Adrenal gland (tissue), 12 donors: ENCODE data around the gene RPS6KC1. TPM values are rescaled to one million over a fixed set of nuclear protein-coding genes. Genes with fewer than 3 reads are reported as not detected.
"Not testable (repeated sequence)": the region's sequence is repeated elsewhere in the genome, so short reads cannot be mapped to it uniquely, and the experiment has no call there.

Experiments used
- DNase-seq, 7 donors: peaks; one replicate each; pipeline ENCODE4 v3.0.0-alpha.2; 2019 to 2020
- H3K27ac ChIP-seq, 5 donors: fragments of 200-600 bp; sonication (generic) in 4 of 5; 1 replicate in 3 of 5; 2 replicates in 2 of 5; pipeline versions ENCODE4 v1.5.1 to v1.8.0; 2016 to 2020; ENCODE audit warnings: mild to moderate bottlenecking in 1 of 5
- H3K27me3 ChIP-seq: fragments of 200-600 bp; 2 replicates; pipeline ENCODE4 v1.8.0; 2021
- H3K36me3 ChIP-seq, 2 donors: fragments of 200-600 bp; replicated peaks in 1 of 2; 1 replicate in 1 of 2; 2 replicates in 1 of 2; pipeline versions ENCODE4 v1.5.1 to v1.8.0; 2018 to 2022
- H3K4me1 ChIP-seq, 2 donors: fragments of 200-600 bp; replicated peaks in 1 of 2; 1 replicate in 1 of 2; 2 replicates in 1 of 2; pipeline versions ENCODE4 v1.5.1 to v1.8.0; 2018 to 2021
- H3K4me3 ChIP-seq, 4 donors: fragments of 200-600 bp; sonication (generic) in 3 of 4; one replicate each; pipeline ENCODE4 v1.5.1; 2016 to 2018
- H3K9me3 ChIP-seq, 3 donors: fragments of 200-600 bp; sonication (generic) in 1 of 3; replicated peaks in 1 of 3; 1 replicate in 2 of 3; 2 replicates in 1 of 3; pipeline versions ENCODE4 v1.5.1 to v1.8.0; 2016 to 2021
- POLR2A ChIP-seq, 2 donors: fragments of 450-650 bp; IDR thresholded peaks; one replicate each; pipeline ENCODE4 v1.6.1; 2017; ENCODE audit warnings: antibody characterized with exemption in 2 of 2, mild to moderate bottlenecking in 2 of 2, moderate library complexity in 1 of 2
- WGBS, 4 donors: extraction: QIAGEN DNeasy Blood & Tissue Kit in 2 of 4; methylation state at CpG; one replicate each; pipeline versions ENCODE4 v1.1.5 to v1.1.7; 2013 to 2017; 5-methylcytosine and 5-hydroxymethylcytosine counted together
- intact Hi-C, 2 donors: fragments of 100-400 bp; cut with DNase I; formaldehyde crosslinking; loops; one replicate each; pipeline versions ENCODE4 v1.14.1 to v1.15.0; 2022 to 2023
- polyA plus RNA-seq, 3 donors: library from polyadenylated mRNA; stranded (reverse); fragments of 200-250 nt in 2 of 3; fragments of 350-450 nt in 1 of 3; fragmentation: Illumina TruSeq in 1 of 3; extraction: RNeasy Lipid Tissue Mini Kit (QIAGEN cat#74804) in 1 of 3; gene quantifications; one replicate each; pipeline ENCODE4 v1.2.3, GENCODE V29; 2013 to 2014
- total RNA-seq, 9 donors: library from RNA; depleted of rRNA in 4 of 9; stranded (reverse); fragments of >200 nt in 4 of 9; fragments of 120-200 nt in 1 of 9; fragmentation: NEBNext Ultra II Directional in 1 of 9; extraction: Animal tissue kit (Norgen Biotek cat#: 25700) in 1 of 9; gene quantifications; one replicate each; pipeline versions ENCODE4 v1.1.0 to v1.2.4, GENCODE V29; 2013 to 2023
- TF ChIP-seq, protein P1 (sequence below), 6 experiments: fragments of 450-650 bp in 4 of 6; fragments of 200-600 bp in 2 of 6; sonication (generic) in 1 of 6; IDR thresholded peaks; 1 replicate in 5 of 6; 2 replicates in 1 of 6; pipeline versions ENCODE4 v1.5.1 to v1.8.0; 2016 to 2021; ENCODE audit warnings: antibody characterized with exemption in 6 of 6, mild to moderate bottlenecking in 2 of 6, moderate library complexity in 1 of 6
- donor health status: healthy with polysubstance abuse.
- donor health status: Bipolar disorder and iron deficiency.
- donor health status: DM: yes; HTN: yes; CAD: no.
- donor health status: DM: no; HTN: no; CAD: no.
- donor health status: DM: no; HTN: no; CAD: no.
- donor health status: DM: yes; HTN: yes; CAD: no.

The RPS6KC1 gene
- total and polyA plus RNA-seq, 12 donors, result 7.6 to 67.2 (median 26.2) TPM

- Histone ChIP-seq H3K4me3 (no peak overlapping the region), H3K9me3 (no peaks in the 10 kb centered on the region), H3K4me1 (no peaks in the 10 kb centered on the region), H3K27ac (no peak overlapping the region), H3K36me3 (no peaks in the 10 kb centered on the region), H3K27me3 (no peaks in the 10 kb centered on the region)
- TF ChIP-seq, protein P1, sequence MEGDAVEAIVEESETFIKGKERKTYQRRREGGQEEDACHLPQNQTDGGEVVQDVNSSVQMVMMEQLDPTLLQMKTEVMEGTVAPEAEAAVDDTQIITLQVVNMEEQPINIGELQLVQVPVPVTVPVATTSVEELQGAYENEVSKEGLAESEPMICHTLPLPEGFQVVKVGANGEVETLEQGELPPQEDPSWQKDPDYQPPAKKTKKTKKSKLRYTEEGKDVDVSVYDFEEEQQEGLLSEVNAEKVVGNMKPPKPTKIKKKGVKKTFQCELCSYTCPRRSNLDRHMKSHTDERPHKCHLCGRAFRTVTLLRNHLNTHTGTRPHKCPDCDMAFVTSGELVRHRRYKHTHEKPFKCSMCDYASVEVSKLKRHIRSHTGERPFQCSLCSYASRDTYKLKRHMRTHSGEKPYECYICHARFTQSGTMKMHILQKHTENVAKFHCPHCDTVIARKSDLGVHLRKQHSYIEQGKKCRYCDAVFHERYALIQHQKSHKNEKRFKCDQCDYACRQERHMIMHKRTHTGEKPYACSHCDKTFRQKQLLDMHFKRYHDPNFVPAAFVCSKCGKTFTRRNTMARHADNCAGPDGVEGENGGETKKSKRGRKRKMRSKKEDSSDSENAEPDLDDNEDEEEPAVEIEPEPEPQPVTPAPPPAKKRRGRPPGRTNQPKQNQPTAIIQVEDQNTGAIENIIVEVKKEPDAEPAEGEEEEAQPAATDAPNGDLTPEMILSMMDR (IDR thresholded peaks at IDR 0.05), result no peak
- DNase-seq, result no peak
- intact Hi-C loops, result no loop called here
Measured at GRCh38 chr1:213296558-213296957, 245.5 kb downstream of the RPS6KC1 start.

GRCh38 chr1:213297021-213297420, 246.0 kb downstream of the RPS6KC1 start:
- no peak overlapping the region for H3K27ac ChIP-seq
- no peak for DNase-seq
- H3K9me3 ChIP-seq, result no peaks in the 10 kb centered on the region
- TF ChIP-seq, protein P1 (IDR thresholded peaks at IDR 0.05), result no peak
- TF ChIP-seq POLR2A (IDR thresholded peaks at IDR 0.05), result no peak
- H3K4me3 ChIP-seq, result no peak overlapping the region
- WGBS, 4 donors, result 90 to 97% (median 94%) methylated on average over 5 of the region's 5 CpGs
- H3K4me1 ChIP-seq, result no peaks in the 10 kb centered on the region
- no peaks in the 10 kb centered on the region for H3K36me3 ChIP-seq
- intact Hi-C loops, result no loop called here
- H3K27me3 ChIP-seq, result no peaks in the 10 kb centered on the region

DNA sequence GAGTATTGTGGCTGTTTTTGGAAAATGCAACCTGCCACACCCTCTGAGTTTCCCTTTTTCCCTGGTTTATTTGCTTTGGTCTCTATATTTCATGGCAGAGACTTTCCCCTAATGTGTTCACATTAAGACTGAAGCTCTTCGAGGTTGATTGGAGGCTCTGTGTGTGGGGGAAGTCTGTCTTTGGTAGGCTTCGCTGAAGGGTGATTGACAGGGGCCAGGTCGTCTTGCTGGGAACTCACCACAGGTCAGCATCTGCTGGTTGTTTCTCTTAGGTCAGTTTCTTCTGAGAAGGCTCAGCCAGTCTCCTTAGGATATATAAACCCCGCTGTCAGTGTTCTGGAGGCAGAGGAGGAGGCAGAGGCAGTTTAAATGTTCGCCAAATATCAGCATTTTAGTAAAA, 249.4 kb downstream of the RPS6KC1 start:
- intact Hi-C loops, result no loop called here
- no peak for DNase-seq
- no peaks in the 10 kb centered on the region for H3K4me1 ChIP-seq
- TF ChIP-seq POLR2A (IDR thresholded peaks at IDR 0.05), result no peak
- TF ChIP-seq, protein P1 (IDR thresholded peaks at IDR 0.05), result no peak
- H3K4me3 ChIP-seq, result no peak overlapping the region
- no peaks in the 10 kb centered on the region for H3K36me3 ChIP-seq
- H3K9me3 ChIP-seq, result no peaks in the 10 kb centered on the region
- H3K27me3 ChIP-seq, result no peaks in the 10 kb centered on the region
- no peak overlapping the region for H3K27ac ChIP-seq
- 69 to 81% (median 79%) methylated on average over 5 of the region's 5 CpGs for WGBS, 4 donors

- H3K4me3 ChIP-seq, H3K27ac ChIP-seq, H3K27me3 ChIP-seq, intact Hi-C loops, DNase-seq, H3K9me3 ChIP-seq, H3K36me3 ChIP-seq, H3K4me1 ChIP-seq: not testable (repeated sequence)
- 92 to 99% (median 95%) methylated on average over 3 of the region's 3 CpGs for WGBS, 4 donors
Measured at GRCh38 chr1:213301524-213301923, 250.5 kb downstream of the RPS6KC1 start.

DNA sequence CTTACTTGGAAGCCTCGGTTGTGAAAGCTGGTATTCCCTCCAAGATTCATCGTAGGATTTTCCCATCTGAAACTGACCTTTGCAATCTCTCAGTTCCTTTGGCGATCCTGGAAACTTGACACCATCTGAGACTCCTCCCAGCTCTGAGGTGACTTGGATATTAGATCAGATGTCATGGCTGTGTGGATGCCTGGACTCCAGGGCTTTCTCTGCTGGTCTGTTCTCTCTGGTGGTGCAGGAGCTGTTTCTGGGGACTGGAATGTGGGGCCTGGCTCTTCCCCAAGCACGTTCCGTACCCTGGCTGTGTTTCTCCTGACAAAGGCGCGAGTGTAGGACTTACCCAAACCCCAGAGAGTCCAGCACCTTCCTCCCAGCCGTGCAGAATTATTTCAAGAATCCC, 252.2 kb downstream of the RPS6KC1 start:
- intact Hi-C loops, result no loop called here
- no peaks in the 10 kb centered on the region for H3K4me1 ChIP-seq
- no peak for DNase-seq
- 62 to 82% (median 68%) methylated on average over 7 to 8 of the region's 8 CpGs for WGBS, 4 donors
- H3K36me3 ChIP-seq, result no peaks in the 10 kb centered on the region
- no peaks in the 10 kb centered on the region for H3K27me3 ChIP-seq
- no peaks in the 10 kb centered on the region for H3K9me3 ChIP-seq
- no peak overlapping the region for H3K27ac ChIP-seq
- H3K4me3 ChIP-seq, result no peak overlapping the region
- TF ChIP-seq, protein P1 (IDR thresholded peaks at IDR 0.05), result no peak
- no peak for TF ChIP-seq POLR2A (IDR thresholded peaks at IDR 0.05)
